ENCODE measurements around the gene TSNAXIP1. TPM values are rescaled to one million over a fixed set of nuclear protein-coding genes. Genes with fewer than 3 reads are reported as not detected.

TSNAXIP1 gene
- total and polyA plus RNA-seq, 9 of the 15 experiments (the other 6 are each of a cell fraction or from before 2014, with no cell fraction given), result 0.03 to 0.24 (median 0.11) TPM; not detected in 4

DNA sequence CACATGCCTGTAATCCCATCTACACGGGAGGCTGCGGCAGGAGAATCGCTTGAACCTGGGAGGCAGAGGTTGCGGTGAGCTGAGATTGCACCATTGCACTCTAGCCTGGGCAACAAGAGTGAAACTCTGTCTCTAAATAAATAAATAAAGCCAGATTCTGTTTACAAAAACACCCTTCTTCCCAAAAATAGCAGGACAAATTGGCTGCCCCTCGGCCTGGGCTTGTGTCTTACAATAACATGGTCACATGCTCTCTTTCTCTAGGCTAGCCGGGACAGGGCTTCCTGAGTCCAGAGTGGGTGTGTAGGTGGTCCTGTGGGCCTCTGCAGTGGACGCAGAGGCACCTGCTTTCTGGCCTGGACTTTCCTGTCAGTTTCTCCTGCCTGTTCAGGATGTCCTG is 63.0 kb downstream of the TSNAXIP1 start:
- peaks cover 78% of the 10 kb centered on the region; the same call in 2 of the 3 replicates for H3K36me3 ChIP-seq (ENCODE audit: control insufficient read depth, insufficient read depth, low read length)
- no peaks in the 10 kb centered on the region for H3K27me3 ChIP-seq (ENCODE audit: control insufficient read depth in 2 of 2, insufficient read depth in 2 of 2, low read length in 2 of 2)
- H3K4me2 ChIP-seq (ENCODE audit: insufficient read depth, low read length), result no peak overlapping the region
- no peak overlapping the region for H3K27ac ChIP-seq (ENCODE audit: extremely low read depth, low read depth, low read length)
- peaks cover 7% of the 10 kb centered on the region; the same call in 1 of the 2 replicates for H4K20me1 ChIP-seq (replicated peaks; ENCODE audit: control insufficient read depth, insufficient read depth, low read length)
- no peak for FAIRE-seq
- WGBS (ENCODE audit: insufficient coverage, low coverage, missing lambda C conversion rate), result 89% methylated on average over 7 of the region's 7 CpGs
- in situ Hi-C loops (cut with MboI) (no loop called here), intact Hi-C loops (cut with micrococcal nuclease) (no loop called here)
- ChIA-PET POLR2A (interaction anchor here (0.6 to 1.0 kb wide), 2 partner anchors 17 to 1336 kb away, joined by 3 read pairs; no protein-coding TSS in a partner anchor), CTCF (ENCODE audit: low intra/inter-chr PET ratio) (interaction anchor here (0.7 kb wide), 1 partner anchor 13 kb away, joined by 3 read pairs; no protein-coding TSS in a partner anchor)
- no peak for DNase-seq (ENCODE audit: extremely low read depth in 1 of 4, low spot score in 3 of 4)
- no peaks in the 10 kb centered on the region for H3K9me1 ChIP-seq (ENCODE audit: control insufficient read depth, insufficient read depth, low read length)
- ATAC-seq, result no peak
- H3K4me1 ChIP-seq (replicated peaks in 1 of 2; ENCODE audit: control insufficient read depth in 2 of 2, insufficient read depth in 2 of 2, low read length in 2 of 2), result peaks cover 15 to 20% of the 10 kb centered on the region in 2 experiments; a peak in 4 of 5 replicates
- no peak overlapping the region for H2AFZ ChIP-seq (ENCODE audit: low read depth, low read length)
- no peaks in the 10 kb centered on the region for H3K9me3 ChIP-seq (replicated peaks; ENCODE audit: control insufficient read depth, insufficient read depth, low read depth, low read length)
- peaks cover 26% of the 10 kb centered on the region for H3K79me2 ChIP-seq (ENCODE audit: control insufficient read depth, insufficient read depth, low read length)
- H3K9ac ChIP-seq (ENCODE audit: insufficient read depth in 1 of 2, low read depth in 2 of 2, low read length in 2 of 2), result no peak overlapping the region
- TF ChIP-seq ZSCAN29 (IDR thresholded peaks at IDR 0.05) (no peak), HOXB6 (CRISPR knock-in tag; IDR thresholded peaks at IDR 0.05; ENCODE audit: borderline replicate concordance) (no peak), ZSCAN32 (CRISPR knock-in tag; IDR thresholded peaks at IDR 0.05) (no peak), SRF (CRISPR knock-in tag; IDR thresholded peaks at IDR 0.05) (no peak), FOS (IDR thresholded peaks at IDR 0.05; ENCODE audit: extremely low read depth, insufficient read length) (no peak), ZNF778 (CRISPR knock-in tag; IDR thresholded peaks at IDR 0.05) (no peak), SRSF9 (IDR thresholded peaks at IDR 0.05; ENCODE audit: borderline replicate concordance, low read depth, low read length) (no peak), HSF4 (CRISPR knock-in tag; IDR thresholded peaks at IDR 0.05; ENCODE audit: borderline replicate concordance) (no peak), ZNF263 (CRISPR knock-in tag; IDR thresholded peaks at IDR 0.05; ENCODE audit: borderline replicate concordance) (no peak), MCM3 (IDR thresholded peaks at IDR 0.05) (no peak), TAL1 (IDR thresholded peaks at IDR 0.05) (no peak), MYNN (IDR thresholded peaks at IDR 0.05) (no peak), MYNN (CRISPR knock-in tag; IDR thresholded peaks at IDR 0.05) (no peak), CSDE1 (IDR thresholded peaks at IDR 0.05) (no peak), POLR2A (conservative IDR thresholded peaks at IDR 0.05) (no peak), PTTG1 (tag; IDR thresholded peaks at IDR 0.05; ENCODE audit: low read depth) (no peak), ZNF12 (CRISPR knock-in tag; IDR thresholded peaks at IDR 0.05) (no peak)
- TF ChIP-seq, protein P1, sequence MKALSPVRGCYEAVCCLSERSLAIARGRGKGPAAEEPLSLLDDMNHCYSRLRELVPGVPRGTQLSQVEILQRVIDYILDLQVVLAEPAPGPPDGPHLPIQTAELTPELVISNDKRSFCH (CRISPR knock-in tag; IDR thresholded peaks at IDR 0.05), result no peak
- TF ChIP-seq, protein P1 (tag; IDR thresholded peaks at IDR 0.05), result no peak
- no peak overlapping the region for H3K4me3 ChIP-seq
- no TSS peak for BruUV-seq (replicated peaks)

All from K562 (cell line).